ENCODE measurements around the gene SGK1.
"Not testable (repeated sequence)": the region's sequence is repeated elsewhere in the genome, so short reads cannot be mapped to it uniquely, and the experiment has no call there.

Gene SGK1

GRCh38 chr6:134326192-134326591, 8.3 kb upstream of the SGK1 start:
- not testable (repeated sequence) for DNase-seq

DNA sequence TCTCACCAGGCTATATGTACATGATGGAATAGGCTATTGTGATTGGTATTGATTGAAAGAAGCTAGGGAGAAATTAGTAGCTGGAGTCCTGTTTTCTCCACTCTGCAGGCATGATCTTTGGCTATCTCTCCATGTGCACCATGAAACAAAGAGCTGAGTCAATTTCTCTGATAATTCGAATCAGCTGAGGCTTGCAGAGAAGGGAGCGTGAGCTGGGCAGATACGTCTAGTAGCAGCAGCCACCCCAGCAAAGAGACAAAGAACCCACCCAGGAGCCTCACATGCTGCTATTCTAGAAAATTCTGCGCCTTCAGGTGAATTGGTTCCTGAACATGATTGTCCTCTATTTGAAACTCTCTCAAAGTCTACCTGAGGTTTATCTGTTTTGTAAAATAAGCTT, 6.9 kb upstream of the SGK1 start:
- no peak for DNase-seq

GRCh38 chr6:134324141-134324540, 6.2 kb upstream of the SGK1 start:
- no peak for DNase-seq

DNA sequence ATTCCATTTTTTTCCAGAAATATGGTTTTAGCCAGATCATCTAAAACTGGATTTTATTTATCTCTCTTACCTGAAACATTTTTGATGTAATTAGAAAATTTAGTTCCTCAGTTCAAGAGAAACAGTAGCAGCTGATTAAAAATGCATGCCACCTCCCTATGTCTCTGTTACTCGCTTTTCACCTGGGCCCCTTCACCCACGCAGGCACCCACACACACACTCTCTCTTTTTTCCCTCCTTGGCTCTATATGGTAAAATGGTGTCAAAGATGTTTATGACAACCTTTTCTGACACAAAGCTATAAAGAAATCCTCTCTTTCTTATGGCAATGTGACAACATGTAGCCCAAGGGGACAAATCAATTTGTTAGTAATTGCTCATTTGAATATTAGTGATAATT, 5.8 kb upstream of the SGK1 start:
- DNase-seq, result no peak

DNA sequence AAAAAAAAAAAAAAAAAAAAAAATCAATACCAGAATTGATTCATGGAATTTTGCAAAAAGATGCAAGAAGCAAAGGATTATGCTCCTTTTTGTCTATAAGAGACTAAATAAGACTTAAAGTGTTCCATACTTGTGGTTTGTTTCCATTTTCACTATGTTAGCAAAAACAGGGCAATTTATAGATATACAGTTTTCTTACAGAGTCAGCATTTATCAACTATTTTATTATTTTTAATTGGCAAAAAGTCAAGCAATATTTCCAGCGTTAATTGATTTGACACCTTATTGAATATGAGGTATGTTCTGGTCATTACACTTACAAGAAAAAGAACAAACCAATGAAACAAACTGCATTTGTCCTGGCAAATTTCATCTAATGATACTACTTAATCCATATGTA, 5.4 kb upstream of the SGK1 start:
- DNase-seq, result no peak

GRCh38 chr6:134322216-134322615, 4.3 kb upstream of the SGK1 start:
- DNase-seq, result no peak

- DNase-seq, result no peak
These were observed 3.3 kb upstream of the SGK1 start for GRCh38 chr6:134321246-134321645.

DNA sequence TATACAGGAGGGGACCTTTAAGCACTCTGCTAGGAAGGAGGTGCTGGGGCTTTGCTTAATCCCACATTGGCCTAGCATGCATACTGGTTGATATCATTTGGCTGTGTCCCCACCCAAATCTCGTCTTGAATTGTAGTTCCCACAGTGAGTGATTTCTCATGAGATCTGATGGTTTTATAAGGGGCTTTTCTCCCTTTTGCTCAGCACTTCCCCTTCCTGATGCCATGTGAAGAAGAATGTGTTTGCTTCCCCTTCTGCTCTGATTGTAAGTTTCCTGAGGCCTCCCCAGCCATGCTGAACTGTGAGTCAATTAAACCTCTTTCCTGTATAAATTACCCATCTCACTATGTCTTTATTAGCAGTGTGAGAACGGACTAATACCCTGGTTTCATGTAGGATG, 1.8 kb upstream of the SGK1 start:
- not testable (repeated sequence) for DNase-seq

DNA sequence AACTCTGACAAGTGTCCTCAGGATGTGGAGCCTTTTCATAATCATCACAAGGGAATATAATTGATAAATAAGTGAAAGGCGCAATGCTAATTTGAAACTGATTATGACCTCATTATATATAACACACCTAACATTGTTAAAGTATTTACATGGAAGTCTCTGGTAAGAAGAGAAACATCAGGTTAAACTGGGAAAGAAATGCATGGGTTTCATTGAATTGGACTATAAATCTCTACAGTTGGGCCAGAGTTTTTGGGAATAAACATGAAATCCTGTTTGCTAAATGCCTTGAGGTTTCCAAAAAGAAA, 1.0 kb upstream of the SGK1 start:
- no peak for DNase-seq

- no peak for DNase-seq
These were observed 493 bp upstream of the SGK1 start for GRCh38 chr6:134318236-134318973.

DNA sequence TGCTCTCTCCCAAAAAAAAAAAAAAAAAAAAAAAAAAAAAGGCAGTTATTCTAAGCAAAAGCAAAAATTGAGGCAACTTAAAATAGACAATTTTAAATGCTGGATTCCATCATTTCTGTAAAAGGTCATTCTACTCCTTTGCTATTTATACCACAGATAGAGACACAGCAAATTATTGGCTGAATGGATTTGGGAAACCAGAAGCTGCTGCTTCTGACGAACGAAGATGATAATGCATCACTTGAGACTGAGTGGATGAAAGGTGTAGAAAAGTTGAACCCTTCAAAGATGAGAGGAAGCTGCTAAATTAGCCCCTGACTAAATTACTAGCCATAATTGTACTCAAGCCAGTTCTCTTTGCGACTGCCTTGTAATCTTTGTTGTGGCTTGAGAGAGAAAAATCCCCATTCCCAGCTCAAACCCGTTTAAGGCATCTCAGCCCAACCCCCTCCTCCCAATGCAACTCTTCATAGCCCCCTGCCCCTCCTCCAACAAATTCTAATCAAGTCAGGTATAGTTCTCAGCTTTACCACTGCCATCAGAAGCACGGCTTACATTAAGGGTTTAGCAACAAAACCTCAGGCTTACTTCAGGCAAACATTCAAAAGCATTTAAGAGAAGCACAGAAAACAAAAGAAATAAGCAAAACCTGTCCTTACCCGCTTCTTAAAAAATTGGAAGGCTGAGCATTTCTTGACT, 1.0 kb downstream of the SGK1 start:
- no peak for DNase-seq

DNA sequence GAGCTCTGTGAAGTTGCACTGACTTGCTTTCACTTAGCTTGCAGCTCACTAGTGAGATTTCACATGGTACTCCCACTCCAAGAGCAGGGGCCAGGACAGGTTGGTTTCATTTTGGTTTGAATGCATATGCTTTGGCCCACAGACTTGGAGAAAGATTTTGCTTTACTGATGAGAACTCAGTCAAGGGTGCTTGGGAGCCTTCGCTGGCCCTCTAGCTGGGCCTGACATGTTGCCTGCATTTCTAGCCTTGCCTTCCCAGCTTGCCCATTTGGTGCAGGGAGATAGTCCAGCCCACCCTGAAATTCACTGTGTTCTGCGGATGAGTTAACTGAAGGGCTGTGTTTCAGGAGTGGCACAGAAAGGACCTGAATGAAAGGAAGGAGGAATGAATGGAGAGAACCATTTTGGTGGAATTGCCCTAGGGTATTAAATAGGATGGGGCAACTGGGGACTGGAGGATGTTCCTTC, 1.9 kb downstream of the SGK1 start:
- no peak for DNase-seq

- no peak for DNase-seq
These were observed 2.7 kb downstream of the SGK1 start for GRCh38 chr6:134315189-134315588.

GRCh38 chr6:134314006-134314821, 3.7 kb downstream of the SGK1 start:
- no peak for DNase-seq

GRCh38 chr6:134312038-134312660, 5.8 kb downstream of the SGK1 start:
- DNase-seq, result no peak

DNA sequence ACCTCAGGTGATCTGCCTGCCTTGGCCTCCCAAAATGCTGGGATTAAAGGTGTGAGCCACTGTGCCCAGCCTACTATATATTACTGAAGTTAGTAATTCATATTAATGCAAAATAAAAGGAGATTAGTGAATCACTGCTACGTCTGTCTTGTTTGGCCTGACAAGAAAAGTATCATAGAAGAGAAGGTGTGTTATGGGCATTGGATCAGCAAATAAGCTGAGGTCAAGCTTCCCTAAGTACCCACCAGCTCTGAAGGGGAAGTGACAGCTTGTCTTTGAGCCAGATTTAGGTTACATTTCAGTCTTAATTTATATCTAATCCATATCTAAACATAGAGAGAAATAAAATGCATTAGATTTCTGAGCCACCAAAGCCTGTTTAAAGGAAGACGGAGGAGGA, 7.1 kb downstream of the SGK1 start:
- no peak for DNase-seq

- DNase-seq, result no peak
These were observed 7.8 kb downstream of the SGK1 start for GRCh38 chr6:134309983-134310605.

GRCh38 chr6:134309227-134309626, 8.7 kb downstream of the SGK1 start:
- no peak for DNase-seq

DNA sequence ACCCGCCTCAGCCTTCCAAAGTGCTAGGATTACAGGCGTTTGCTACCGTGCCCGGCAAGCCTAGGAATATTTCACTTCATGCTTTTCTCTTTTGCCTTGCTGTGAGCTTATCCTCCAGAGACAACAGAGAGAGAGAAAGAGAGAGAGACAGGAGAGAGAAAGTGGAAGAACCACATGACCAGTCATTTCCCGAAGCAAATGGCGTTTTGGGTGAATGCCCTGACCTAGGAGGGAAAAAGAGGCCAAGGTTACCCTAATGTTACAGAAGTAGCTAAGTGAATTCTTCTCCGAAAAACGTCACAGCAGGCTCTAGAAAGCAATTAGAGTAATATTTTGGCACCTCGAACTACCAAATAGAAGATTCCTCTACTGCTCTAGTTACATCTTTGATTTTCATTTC, 9.1 kb downstream of the SGK1 start:
- DNase-seq, result no peak

DNA sequence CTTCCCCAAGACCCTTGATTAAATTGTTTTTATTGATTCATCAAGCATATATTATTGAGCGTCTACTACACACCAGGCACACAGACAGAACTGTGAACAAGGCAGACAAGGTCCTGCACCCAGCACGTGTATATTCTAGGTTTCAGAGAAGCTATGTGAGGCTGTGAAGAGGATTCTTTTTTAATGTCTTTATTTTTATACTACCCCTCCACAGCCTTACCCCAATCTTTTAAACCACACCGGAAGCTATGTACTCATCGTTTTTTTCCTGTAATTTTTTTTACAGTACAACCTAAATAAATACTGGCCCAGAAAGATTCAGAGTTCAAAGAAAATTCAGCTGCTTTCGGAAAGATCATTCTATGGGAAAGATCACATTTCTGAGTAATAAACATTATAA, 10.0 kb downstream of the SGK1 start:
- DNase-seq, result no peak

- no peak for DNase-seq
These were observed 10.8 kb downstream of the SGK1 start for GRCh38 chr6:134307075-134307474.

GRCh38 chr6:134304381-134304780, 13.5 kb downstream of the SGK1 start:
- not testable (repeated sequence) for DNase-seq

GRCh38 chr6:134303891-134304290, 14.0 kb downstream of the SGK1 start:
- DNase-seq, result no peak

All from activated T-cell treated with anti-CD3 and anti-CD28 coated beads, Interleukin-2, amount 50 U/mL, for 1 hour (primary cell).